ENCODE data around the gene ZNF385C.

The ZNF385C gene

GRCh38 chr17:42107597-42108576 is 9.6 kb upstream of the ZNF385C start:
- DNase-seq (ENCODE audit: low spot score): peak; percentile 100

- DNase-seq (ENCODE audit: low spot score): no peak
Measured at GRCh38 chr17:42107124-42107523, 8.9 kb upstream of the ZNF385C start.

- no peak for DNase-seq (ENCODE audit: low spot score)
Measured at GRCh38 chr17:42106009-42106408, 7.7 kb upstream of the ZNF385C start.

GRCh38 chr17:42104264-42104663 is 6.0 kb upstream of the ZNF385C start:
- DNase-seq (ENCODE audit: low spot score): no peak

- no peak for DNase-seq (ENCODE audit: low spot score)
Measured at GRCh38 chr17:42103221-42103954, 5.1 kb upstream of the ZNF385C start.

- DNase-seq (ENCODE audit: low spot score): peak; percentile 94
Measured at GRCh38 chr17:42101513-42102292, 3.4 kb upstream of the ZNF385C start.

GRCh38 chr17:42098730-42099399 is 592 bp upstream of the ZNF385C start:
- no peak for DNase-seq (ENCODE audit: low spot score)

- DNase-seq (ENCODE audit: low spot score): no peak
Measured at GRCh38 chr17:42096360-42097111, 1.7 kb downstream of the ZNF385C start.

GRCh38 chr17:42094375-42095069 is 3.8 kb downstream of the ZNF385C start:
- no peak for DNase-seq (ENCODE audit: low spot score)

- no peak for DNase-seq (ENCODE audit: low spot score)
Measured at GRCh38 chr17:42092939-42093338, 5.3 kb downstream of the ZNF385C start.

- DNase-seq (ENCODE audit: low spot score): no peak
Measured at GRCh38 chr17:42090964-42091790, 7.1 kb downstream of the ZNF385C start.

- DNase-seq (ENCODE audit: low spot score): no peak
Measured at GRCh38 chr17:42088736-42089135, 9.5 kb downstream of the ZNF385C start.

GRCh38 chr17:42087736-42088705 is 10.3 kb downstream of the ZNF385C start:
- no peak for DNase-seq (ENCODE audit: low spot score)

- no peak for DNase-seq (ENCODE audit: low spot score)
Measured at GRCh38 chr17:42087042-42087701, 11.1 kb downstream of the ZNF385C start.

- no peak for DNase-seq (ENCODE audit: low spot score)
Measured at GRCh38 chr17:42081516-42082129, 16.6 kb downstream of the ZNF385C start.

GRCh38 chr17:42079541-42079940 is 18.7 kb downstream of the ZNF385C start:
- no peak for DNase-seq (ENCODE audit: low spot score)

- DNase-seq (ENCODE audit: low spot score): no peak
Measured at GRCh38 chr17:42078396-42079043, 19.8 kb downstream of the ZNF385C start.

Data from iPS-NIHi11 (cell line).